HUES6 (cell line): ENCODE measurements around the gene PPIL4.

Source experiments
- H3K27ac ChIP-seq: 2 replicates; pipeline ENCODE4 v1.7.0; 2013; ENCODE audit warnings: low read depth, mild to moderate bottlenecking, low read length, inconsistent platforms
- H3K27me3 ChIP-seq: 2 replicates; pipeline ENCODE4 v1.6.1; 2013; ENCODE audit warnings: low read length; ENCODE audit not compliant: control insufficient read depth, insufficient read depth
- H3K36me3 ChIP-seq: 2 replicates; pipeline ENCODE4 v1.6.1; 2013; ENCODE audit warnings: low read length; ENCODE audit not compliant: control insufficient read depth, insufficient read depth
- H3K4me1 ChIP-seq: 2 replicates; pipeline ENCODE4 v1.6.1; 2013; ENCODE audit warnings: low read length; ENCODE audit not compliant: control insufficient read depth, insufficient read depth
- H3K4me3 ChIP-seq: 2 replicates; pipeline ENCODE4 v1.5.1; 2013; ENCODE audit warnings: low read depth, low read length
- H3K9ac ChIP-seq: one replicate; pipeline ENCODE4 v1.6.1; 2013; ENCODE audit warnings: mild to moderate bottlenecking, low read length
- H3K9me3 ChIP-seq: 2 replicates; pipeline ENCODE4 v1.6.1; 2013; ENCODE audit warnings: low read depth, low read length; ENCODE audit not compliant: control insufficient read depth, insufficient read depth

The PPIL4 gene

DNA sequence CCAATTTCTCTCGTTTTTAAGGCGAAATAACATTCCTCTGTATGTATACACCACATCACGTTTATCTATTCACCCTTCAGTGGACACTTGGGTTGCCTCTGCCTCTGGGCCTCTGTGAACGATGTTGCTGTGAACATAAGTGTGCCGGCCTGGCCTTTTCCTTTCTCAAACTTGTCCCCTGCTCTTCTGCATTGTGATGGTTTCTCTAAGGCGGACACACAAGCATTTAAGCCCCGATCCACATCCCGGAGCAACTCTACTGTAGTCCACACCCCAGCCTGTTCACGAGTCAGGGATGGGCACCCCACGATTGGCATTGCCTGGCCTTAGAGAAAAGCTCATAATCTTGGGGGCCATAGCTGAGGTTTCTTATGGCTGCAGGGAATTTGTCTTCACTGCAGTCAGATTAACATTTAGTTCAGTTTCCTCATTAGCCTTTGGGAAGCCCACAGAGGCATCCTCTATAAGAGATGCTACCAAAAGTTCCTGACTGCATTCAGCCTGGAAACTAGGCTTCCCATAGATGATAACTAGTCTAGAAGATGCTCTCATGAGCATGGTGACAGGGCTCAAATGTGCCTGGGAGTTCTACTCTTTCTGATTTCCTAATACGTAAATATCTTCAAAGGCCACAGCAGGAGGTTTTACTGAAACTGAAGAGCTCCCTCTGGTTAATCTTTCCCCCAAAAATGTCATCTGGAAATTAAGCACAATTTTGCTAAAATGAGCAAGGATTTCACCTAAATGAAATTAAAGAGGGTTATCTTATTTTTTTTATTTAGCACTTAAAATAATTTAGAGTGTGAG, 61.8 kb downstream of the PPIL4 start:
- no peaks in the 10 kb centered on the region for H3K9me3 ChIP-seq
- no peak overlapping the region for H3K9ac ChIP-seq
- no peaks in the 10 kb centered on the region for H3K27me3 ChIP-seq
- no peaks in the 10 kb centered on the region for H3K36me3 ChIP-seq
- peaks cover 13% of the 10 kb centered on the region; the same call in 1 of the 2 replicates for H3K4me1 ChIP-seq
- H3K27ac ChIP-seq, result no peak overlapping the region
- H3K4me3 ChIP-seq, result no peak overlapping the region

- H3K27me3 ChIP-seq, result no peaks in the 10 kb centered on the region
- H3K4me3 ChIP-seq, result no peak overlapping the region
- H3K9ac ChIP-seq, result no peak overlapping the region
- H3K27ac ChIP-seq, result no peak overlapping the region
- H3K36me3 ChIP-seq, result no peaks in the 10 kb centered on the region
- H3K9me3 ChIP-seq, result no peaks in the 10 kb centered on the region
- H3K4me1 ChIP-seq, result peaks cover 13% of the 10 kb centered on the region; the same call in 1 of the 2 replicates
Measured at GRCh38 chr6:149483334-149483725, 62.5 kb downstream of the PPIL4 start.

DNA sequence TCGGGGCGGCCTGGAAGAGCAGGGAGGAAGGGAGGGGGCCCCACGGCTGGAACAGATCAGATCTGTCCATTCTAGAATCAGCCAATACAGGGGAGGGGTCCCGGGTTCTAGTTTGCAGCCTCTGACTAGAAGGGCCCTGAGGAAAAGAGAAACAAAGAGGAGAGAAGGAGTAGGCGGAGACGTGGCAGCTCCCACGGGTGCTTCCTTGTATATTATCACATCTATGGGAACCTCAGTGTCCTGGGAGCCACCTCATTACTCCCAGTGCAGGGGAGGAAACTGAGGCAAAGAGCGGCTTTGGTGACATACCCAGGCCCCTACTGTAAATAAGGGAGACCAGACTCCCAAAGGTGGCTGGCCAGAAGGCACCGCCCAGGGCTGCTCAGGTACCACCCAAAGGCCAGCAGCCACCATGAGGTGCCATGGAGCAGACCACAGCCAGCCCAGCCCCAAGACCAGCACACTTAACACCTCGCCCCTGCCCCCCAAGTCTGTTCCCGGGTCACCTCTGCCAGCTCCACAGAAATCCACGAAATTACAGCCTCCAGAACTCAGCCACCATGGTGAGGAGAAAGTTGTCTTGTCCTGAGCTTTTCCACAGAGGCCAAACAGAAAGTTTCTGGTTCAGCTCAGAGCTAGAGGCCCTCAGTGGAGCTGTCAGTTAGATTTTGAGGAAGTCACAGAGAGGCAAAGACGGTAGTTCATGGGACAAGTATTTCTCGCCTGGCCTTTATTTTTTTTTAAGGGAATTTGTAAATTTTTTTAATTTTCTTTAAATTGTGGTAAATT, 63.1 kb downstream of the PPIL4 start:
- Histone ChIP-seq H3K36me3 (no peaks in the 10 kb centered on the region), H3K4me1 (peaks cover 13% of the 10 kb centered on the region; the same call in 1 of the 2 replicates), H3K9ac (no peak overlapping the region), H3K4me3 (no peak overlapping the region), H3K27me3 (no peaks in the 10 kb centered on the region), H3K9me3 (no peaks in the 10 kb centered on the region), H3K27ac (no peak overlapping the region)

- no peaks in the 10 kb centered on the region for H3K9me3 ChIP-seq
- peaks cover 13% of the 10 kb centered on the region; the same call in 1 of the 2 replicates for H3K4me1 ChIP-seq
- H3K4me3 ChIP-seq, result no peak overlapping the region
Measured at GRCh38 chr6:149480502-149481280, 65.2 kb downstream of the PPIL4 start.

DNA sequence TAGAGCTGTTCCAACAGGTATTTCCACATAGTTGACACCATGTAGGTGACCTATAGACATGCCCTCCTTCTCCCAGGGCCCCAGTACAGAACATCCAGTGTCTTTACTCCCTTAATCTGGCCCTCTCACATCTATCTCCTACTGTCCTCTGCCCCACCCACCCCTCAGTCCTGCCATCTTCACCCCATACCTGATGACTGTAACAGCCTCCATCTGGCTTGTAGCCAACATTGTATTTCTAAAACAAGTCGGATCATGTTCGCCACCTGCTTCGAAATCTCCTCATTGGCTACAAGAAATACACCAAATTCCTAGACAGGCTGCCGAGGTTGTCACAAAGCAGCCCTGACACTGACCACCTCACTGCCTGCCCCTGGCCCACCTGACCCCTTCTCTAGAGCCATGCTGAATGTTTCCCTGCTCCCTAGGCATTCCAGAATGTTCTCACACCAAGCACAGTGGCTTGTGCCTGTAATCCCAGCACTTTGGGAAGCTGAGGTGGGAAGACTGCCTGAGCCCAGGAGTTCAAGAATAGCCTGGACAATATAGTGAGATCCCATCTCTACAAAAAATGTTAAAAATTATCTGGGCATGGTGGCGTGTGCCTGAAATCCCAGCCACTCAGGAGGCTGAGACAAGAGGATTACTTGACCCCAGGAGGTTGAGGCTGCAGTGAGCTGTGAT, 67.1 kb downstream of the PPIL4 start:
- H3K9me3 ChIP-seq, result no peaks in the 10 kb centered on the region
- H3K36me3 ChIP-seq, result no peaks in the 10 kb centered on the region

More at GRCh38 chr6:149480502-149481280, 65.2 kb downstream of the PPIL4 start:
- no peak overlapping the region for H3K27ac ChIP-seq
- no peaks in the 10 kb centered on the region for H3K27me3 ChIP-seq
- no peak overlapping the region for H3K9ac ChIP-seq
- no peaks in the 10 kb centered on the region for H3K36me3 ChIP-seq

GRCh38 chr6:149477544-149477943, 68.3 kb downstream of the PPIL4 start:
- Histone ChIP-seq H3K9me3 (no peaks in the 10 kb centered on the region), H3K27me3 (no peaks in the 10 kb centered on the region), H3K36me3 (no peaks in the 10 kb centered on the region), H3K9ac (no peak overlapping the region), H3K27ac (no peak overlapping the region), H3K4me3 (no peak overlapping the region), H3K4me1 (peaks cover 11% of the 10 kb centered on the region)

More for the DNA sequence above, 67.1 kb downstream of the PPIL4 start:
- H3K9ac ChIP-seq, result no peak overlapping the region
- H3K4me1 ChIP-seq, result peaks cover 4% of the 10 kb centered on the region; the same call in 1 of the 2 replicates
- no peaks in the 10 kb centered on the region for H3K27me3 ChIP-seq
- no peak overlapping the region for H3K27ac ChIP-seq
- H3K4me3 ChIP-seq, result no peak overlapping the region

DNA sequence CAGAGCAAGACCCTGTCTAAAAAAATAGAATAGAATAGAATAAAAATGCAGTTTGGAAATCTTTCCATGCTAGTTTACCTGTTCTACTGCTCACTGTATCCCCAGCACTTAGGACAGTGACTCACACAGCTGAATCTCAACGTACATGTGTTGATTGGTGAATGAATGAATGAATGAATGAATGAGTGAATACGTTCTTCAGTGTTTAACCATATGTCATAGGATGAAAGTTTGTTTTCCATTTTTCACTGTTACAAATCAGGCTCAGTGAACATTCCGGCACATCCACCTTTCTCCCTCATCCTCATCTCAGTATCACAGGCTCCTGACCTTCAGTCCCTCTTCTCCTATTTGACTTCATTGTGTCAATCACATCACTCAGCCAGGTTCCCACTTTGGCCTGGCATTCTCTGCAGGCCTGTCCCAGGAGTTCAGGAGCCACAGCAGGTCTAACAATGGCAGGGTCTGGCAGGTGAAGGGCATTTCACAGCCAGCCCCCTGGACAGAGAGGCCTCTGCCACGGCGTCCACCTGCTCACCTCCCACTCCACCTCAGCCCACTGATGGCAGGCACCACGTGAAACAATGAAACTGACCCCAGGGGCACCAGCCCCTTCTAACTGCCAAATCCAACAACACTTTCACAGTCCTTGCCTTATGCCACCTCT, 68.9 kb downstream of the PPIL4 start:
- H3K9ac ChIP-seq, result no peak overlapping the region
- H3K9me3 ChIP-seq, result no peaks in the 10 kb centered on the region
- H3K27me3 ChIP-seq, result no peaks in the 10 kb centered on the region
- H3K27ac ChIP-seq, result no peak overlapping the region
- H3K36me3 ChIP-seq, result no peaks in the 10 kb centered on the region
- H3K4me3 ChIP-seq, result no peak overlapping the region
- peaks cover 7% of the 10 kb centered on the region for H3K4me1 ChIP-seq

- no peaks in the 10 kb centered on the region for H3K9me3 ChIP-seq
- no peak overlapping the region for H3K4me3 ChIP-seq
- H3K9ac ChIP-seq, result no peak overlapping the region
- no peaks in the 10 kb centered on the region for H3K27me3 ChIP-seq
- no peaks in the 10 kb centered on the region for H3K36me3 ChIP-seq
- no peak overlapping the region for H3K27ac ChIP-seq
- peaks cover 7% of the 10 kb centered on the region for H3K4me1 ChIP-seq
Measured at GRCh38 chr6:149474108-149474935, 71.5 kb downstream of the PPIL4 start.

GRCh38 chr6:149473080-149474052, 72.5 kb downstream of the PPIL4 start:
- no peaks in the 10 kb centered on the region for H3K27me3 ChIP-seq
- no peak overlapping the region for H3K9ac ChIP-seq
- no peak overlapping the region for H3K27ac ChIP-seq
- peaks cover 7% of the 10 kb centered on the region for H3K4me1 ChIP-seq
- H3K4me3 ChIP-seq, result no peak overlapping the region
- no peaks in the 10 kb centered on the region for H3K36me3 ChIP-seq
- H3K9me3 ChIP-seq, result no peaks in the 10 kb centered on the region
